CD4-positive, alpha-beta T cell treated with Interleukin-17A for 1 hour (primary cell): ENCODE measurements around the gene EIF4G3.
"Not testable (repeated sequence)": the region's sequence is repeated elsewhere in the genome, so short reads cannot be mapped to it uniquely, and the experiment has no call there.

Source experiments
- DNase-seq: peaks from one replicate; pipeline ENCODE4 v3.0.0-alpha.2; 2020

EIF4G3 gene

DNA sequence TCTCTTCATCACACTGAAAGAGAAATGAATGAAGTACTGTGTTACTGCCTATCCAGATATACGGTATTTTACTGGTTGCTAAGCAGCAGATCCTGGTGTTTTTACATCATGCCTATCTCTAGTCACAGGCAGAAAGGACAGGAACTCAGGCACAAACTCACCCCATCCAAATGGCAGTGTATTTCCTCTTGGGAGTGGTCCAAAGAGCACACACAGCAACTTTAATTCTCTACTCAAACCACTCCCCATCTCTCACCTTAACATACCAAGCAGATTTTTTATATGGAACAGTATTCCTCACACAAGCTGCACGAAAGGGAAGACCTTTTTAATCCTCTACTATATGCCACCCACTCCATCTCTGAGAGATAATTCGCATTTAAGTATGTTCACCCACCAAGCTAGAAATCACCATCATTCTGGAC is 27.3 kb downstream of the EIF4G3 start:
- DNase-seq, result no peak

DNA sequence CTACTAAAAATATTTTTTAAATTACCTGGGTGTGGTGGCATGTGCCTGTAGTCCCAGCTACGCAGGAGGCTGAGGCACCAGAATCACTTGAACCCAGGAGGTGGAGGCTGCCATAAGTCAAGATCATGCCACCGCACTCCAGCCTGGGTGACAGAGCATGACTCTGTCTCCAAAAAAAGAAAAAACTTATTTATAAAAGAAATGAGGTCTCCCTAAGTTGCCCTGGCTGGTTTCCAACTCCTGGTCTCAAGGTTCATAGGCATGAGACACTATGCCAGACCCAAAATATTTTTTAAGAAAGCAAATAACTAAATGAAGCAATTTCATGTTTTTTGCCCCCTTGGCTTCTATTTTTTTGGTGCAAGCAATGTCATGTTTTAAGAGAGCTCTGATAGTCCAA is 32.9 kb downstream of the EIF4G3 start:
- DNase-seq, result no peak

- DNase-seq, result no peak
Observed at GRCh38 chr1:21143138-21143537, 33.6 kb downstream of the EIF4G3 start.

- DNase-seq, result no peak
Observed at GRCh38 chr1:21141030-21141429, 35.7 kb downstream of the EIF4G3 start.

DNA sequence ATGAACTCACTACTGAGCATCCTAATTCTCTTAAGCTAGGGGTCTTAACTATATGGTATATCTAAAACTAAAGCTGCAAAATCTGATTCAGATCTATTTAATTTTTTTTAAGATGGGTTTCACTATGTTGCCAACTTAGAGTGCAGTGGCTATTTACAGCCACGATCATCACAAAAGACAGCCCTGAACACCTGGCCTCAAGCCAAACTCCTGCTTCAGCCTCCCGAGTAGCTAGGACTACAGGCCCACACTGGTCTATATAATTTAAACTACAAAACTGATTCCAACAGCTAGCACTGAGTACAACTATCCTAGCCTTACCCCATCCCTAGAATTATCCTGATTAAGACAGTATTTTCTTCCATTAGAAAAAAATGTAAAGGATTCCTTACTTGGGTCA is 37.1 kb downstream of the EIF4G3 start:
- no peak for DNase-seq

GRCh38 chr1:21136344-21136743 is 40.4 kb downstream of the EIF4G3 start:
- not testable (repeated sequence) for DNase-seq

DNA sequence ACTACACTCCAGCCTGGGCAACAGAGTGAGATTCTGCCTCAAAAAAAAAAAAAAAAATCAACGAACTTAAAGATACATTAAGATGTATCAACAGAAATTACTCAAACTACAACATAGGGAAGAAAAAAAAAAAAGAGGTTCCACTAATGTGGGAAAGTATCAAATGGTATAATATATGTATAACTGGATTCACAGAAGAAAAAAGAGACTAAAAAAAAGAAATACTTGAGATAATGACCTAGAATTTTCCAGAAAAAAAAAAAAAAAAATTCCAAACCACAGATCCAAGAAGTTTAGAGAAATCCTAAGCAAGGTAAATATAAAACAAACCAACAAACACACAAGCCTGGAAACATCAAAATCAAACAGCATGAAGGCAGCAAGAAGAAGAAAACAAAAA is 45.5 kb downstream of the EIF4G3 start:
- no peak for DNase-seq

GRCh38 chr1:21129407-21129806 is 47.3 kb downstream of the EIF4G3 start:
- DNase-seq, result no peak

GRCh38 chr1:21126324-21126723 is 50.4 kb downstream of the EIF4G3 start:
- DNase-seq, result no peak

DNA sequence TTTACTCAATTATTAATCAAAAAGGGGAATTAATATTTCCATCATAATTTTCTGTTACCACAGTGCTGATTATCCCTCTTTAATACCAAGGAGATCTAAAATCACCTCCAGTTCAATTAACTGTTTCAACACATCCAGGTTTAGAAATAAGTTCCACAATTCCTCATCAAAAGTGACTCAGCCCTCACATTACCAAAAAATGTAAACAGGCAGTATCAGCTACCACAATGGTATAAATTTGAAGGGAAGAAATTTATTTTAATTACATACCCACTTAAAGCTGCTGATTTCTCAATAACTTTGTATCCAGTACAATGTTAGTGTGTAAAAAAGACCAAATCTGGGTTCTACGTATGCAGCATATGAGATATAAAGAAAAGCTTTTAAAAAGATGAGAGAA is 51.9 kb downstream of the EIF4G3 start:
- no peak for DNase-seq

DNA sequence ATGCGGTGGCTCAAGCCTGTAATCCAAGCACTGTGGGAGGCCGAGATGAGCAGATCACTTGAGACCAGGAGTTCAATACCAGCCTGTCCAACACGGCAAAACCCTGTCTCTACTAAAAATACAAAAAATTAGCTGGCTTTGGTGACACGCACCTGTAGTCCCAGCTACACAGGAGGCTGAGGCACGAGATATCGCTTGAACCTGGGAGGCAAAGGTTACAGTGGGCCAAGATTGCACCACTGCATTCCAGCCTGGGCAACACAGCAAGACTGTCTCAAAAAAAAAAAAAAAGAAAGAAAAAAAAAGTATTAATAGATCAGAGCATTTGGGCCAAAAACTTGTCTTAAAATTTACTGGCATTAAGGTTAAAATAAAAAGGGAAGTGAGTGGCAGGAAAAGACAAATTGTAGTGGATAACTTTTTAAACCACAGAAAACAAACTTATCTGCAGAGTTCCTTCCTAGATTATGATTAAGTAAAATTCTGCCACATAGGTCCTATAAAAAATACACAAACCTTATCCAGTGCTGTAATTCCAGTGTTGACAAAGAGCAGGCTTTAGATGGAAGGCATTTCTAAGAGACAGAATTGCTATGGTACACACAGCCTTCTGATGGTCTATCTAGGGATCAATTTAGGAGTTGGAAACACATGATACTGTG is 53.3 kb downstream of the EIF4G3 start:
- no peak for DNase-seq

- DNase-seq, result no peak
Observed at GRCh38 chr1:21121764-21122471, 54.8 kb downstream of the EIF4G3 start.

DNA sequence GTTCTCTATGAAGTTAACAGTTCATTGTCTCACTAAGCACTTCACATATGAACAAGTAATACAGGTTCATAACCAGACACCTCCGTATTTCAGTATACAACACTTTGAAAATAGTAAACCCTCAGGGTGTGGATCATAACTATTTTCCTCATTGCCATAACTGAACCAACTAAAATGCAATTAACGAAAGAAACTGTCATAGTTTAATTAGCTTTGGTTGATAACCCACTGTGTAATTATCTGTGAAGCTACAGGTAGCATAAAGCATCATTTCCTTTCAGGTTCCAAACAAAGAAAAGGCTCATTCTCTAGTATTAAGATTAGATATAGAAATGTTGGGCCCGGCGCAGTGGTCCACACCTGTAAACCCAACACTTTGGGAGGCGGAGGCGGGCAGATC is 58.5 kb downstream of the EIF4G3 start:
- no peak for DNase-seq

DNA sequence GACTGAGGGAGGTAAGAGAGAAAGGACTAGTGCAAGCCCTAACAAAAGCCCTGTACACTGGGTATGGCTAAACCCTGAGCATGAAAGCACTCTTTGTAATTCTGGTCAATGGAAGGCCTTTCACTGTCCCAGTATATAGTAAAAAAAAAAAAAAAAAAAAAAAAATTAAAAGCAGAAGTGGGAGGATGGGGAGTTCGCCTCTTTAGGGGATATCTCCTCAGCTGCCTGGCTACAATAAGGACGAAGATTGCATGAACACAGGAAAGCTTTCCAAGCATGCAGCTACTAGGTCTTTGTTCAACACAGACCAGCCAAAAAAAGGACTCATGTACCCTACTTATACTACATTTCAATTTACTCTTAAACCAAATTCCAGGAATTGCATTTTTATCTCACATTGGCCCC is 59.1 kb downstream of the EIF4G3 start:
- no peak for DNase-seq

DNA sequence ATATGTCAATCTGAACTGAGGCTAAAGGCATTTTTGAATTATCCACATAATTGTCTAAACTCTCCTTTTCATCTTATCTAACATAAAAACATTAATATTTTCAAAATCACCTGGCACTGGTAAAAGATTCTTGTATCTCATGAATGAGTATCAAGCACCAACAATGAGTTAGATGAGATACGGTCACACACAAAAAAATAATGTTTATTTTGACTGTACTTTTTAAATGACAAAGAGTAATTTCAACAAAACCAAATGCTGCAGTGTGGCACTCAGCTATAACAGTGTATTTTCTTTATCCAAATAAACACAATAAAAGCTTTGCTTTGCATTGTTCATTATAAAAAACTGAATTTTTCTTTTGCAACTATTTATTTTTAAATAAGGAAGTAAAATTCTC is 59.5 kb downstream of the EIF4G3 start:
- DNase-seq, result no peak

DNA sequence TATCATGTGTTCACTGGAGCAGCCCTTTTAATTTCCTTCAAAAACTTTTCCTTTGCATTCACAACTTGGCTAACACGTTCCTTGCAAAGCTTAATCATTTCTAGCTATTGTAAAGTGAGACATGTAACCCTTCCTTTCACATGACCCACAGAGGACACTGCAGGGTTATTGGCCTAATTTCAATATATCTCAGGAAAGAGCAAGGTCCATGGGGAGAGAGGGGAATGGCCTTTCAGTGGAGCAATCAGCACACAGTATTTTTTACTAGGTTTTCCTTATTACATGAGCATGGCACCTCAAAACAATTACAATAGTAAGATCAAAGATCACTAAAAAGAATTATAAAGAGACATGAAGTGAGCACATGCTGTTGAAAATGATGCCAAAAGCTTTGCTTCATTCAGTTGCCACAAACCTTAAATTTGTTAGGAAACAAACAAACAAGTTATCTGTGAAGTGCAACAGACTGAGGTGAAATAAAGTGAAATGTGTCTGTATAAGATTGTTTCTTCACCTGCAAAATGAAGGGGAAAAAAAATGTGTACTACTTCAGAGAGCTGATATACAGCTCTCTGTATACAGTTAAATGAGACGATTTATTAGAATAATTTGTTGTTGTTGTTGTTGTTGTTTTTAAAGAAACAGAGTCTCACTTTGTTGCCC is 61.5 kb downstream of the EIF4G3 start:
- no peak for DNase-seq

DNA sequence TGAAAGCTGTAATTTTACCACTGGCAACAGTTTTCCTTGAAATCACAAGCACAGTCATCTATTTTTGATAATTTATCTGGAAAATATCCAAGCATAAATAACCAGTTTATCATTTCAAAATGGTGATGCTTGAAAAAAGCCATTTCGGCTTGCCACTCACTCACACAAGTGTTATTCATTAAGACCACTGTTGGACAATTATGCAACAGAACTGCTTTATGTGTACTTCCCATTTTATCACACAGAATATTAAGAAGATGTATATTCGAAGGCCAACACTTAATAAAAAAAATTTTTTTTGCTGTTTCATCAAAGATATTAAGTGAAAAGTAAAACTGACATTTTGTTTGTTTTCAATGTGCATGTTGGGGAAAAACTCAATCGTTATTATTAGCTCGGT is 62.3 kb downstream of the EIF4G3 start:
- no peak for DNase-seq

GRCh38 chr1:21110163-21110562 is 66.5 kb downstream of the EIF4G3 start:
- no peak for DNase-seq

DNA sequence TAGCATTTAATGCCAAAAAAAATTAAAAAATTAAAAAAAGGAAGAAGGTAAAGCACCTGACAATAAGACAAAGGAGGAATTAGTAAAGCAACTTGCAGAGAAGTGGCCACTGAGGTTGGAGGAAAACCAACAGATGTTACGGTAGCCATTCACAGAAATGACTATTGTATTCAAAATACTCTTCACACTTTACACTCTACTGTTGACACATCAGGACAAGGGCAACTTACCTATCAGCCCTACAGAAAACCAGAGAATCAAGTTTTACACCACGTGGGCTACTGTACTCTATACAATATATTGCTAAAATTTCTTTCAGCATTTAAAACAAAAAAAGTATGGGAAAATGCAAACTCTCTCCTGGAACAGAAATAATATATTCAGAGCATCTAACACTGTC is 70.0 kb downstream of the EIF4G3 start:
- DNase-seq, result no peak

DNA sequence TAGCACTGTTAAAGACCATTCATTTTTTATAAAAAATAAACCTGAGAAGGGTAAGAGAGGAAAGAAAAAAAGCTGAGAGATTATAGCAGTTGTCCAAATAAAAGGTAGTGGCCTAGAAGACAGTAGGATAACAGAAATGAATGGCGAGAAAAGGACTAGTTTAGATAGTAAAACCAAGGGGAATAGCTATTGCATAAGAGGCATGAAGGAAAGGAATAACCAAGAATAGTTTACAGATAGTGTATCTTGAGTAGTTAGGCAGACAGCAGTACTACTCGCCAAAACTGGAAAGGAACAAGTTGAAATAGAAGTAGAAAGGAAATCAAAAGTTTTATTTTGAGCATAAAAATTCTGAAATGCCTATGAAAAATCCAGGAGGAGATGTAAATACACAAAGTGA is 70.5 kb downstream of the EIF4G3 start:
- no peak for DNase-seq

DNA sequence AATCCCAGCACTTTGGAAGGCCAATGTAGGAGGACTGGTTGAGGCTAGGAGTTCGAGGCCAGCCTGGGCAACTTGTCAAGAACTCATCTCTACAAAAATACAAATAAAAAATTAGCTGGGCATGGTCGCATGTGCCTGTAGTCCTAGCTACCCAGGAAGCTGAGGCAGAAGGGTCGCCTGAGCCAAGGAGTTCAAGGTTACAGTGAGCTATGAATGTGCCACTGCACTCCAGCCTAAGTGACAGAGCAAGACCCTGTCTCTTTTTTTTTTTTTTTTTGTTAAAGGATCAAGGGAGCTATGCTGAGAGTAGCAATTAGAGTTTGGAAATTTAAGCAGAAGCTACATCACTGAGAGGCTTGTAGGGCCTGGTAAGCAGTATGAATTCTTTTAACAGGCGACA is 70.9 kb downstream of the EIF4G3 start:
- no peak for DNase-seq

DNA sequence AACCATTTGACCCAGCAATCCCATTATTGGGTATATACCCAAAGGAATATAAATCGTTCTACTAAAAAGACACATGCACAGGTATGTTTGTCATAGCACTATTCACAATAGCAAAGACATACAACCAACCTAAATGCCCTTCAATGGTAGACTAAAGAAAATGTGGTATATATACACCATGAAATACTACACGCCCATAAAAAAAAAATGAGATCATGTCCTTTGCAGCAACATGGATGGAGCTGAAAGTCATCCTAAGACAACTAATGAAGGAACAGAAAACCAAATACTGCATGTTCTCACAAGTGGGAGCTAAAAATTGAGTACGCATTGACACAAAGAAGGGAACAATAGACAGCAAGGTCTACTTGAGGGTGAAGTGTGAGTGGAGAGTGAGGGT is 72.0 kb downstream of the EIF4G3 start:
- DNase-seq, result no peak

GRCh38 chr1:21100481-21100921 is 76.2 kb downstream of the EIF4G3 start:
- DNase-seq, result no peak

DNA sequence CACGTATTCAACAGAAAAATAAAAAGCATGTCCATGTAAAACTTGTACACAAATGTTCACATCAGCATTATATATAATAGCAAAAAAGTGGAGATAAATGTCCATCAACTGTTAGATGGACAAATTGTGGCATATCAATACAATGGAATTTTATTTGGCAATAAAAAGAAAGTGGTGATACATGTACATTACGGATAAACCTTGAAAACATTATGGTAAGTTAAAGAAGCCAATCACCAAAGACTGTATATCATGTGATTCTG is 76.9 kb downstream of the EIF4G3 start:
- no peak for DNase-seq
